Measurements from ENCODE around the gene INSM1.

- TF ChIP-seq EP300 (IDR thresholded peaks at IDR 0.05) (no peak), CTCF (IDR thresholded peaks at IDR 0.05) (no peak)
These were observed 45.9 kb downstream of the INSM1 start for GRCh38 chr20:20413810-20414281.

Measured in sigmoid colon (tissue), 4 donors.